ENCODE data around the gene FTH1. TPM values are rescaled to one million over a fixed set of nuclear protein-coding genes. Genes with fewer than 3 reads are reported as not detected.

The FTH1 gene
- total RNA-seq, 1 experiment from 2014 or later = 6,804 TPM

DNA sequence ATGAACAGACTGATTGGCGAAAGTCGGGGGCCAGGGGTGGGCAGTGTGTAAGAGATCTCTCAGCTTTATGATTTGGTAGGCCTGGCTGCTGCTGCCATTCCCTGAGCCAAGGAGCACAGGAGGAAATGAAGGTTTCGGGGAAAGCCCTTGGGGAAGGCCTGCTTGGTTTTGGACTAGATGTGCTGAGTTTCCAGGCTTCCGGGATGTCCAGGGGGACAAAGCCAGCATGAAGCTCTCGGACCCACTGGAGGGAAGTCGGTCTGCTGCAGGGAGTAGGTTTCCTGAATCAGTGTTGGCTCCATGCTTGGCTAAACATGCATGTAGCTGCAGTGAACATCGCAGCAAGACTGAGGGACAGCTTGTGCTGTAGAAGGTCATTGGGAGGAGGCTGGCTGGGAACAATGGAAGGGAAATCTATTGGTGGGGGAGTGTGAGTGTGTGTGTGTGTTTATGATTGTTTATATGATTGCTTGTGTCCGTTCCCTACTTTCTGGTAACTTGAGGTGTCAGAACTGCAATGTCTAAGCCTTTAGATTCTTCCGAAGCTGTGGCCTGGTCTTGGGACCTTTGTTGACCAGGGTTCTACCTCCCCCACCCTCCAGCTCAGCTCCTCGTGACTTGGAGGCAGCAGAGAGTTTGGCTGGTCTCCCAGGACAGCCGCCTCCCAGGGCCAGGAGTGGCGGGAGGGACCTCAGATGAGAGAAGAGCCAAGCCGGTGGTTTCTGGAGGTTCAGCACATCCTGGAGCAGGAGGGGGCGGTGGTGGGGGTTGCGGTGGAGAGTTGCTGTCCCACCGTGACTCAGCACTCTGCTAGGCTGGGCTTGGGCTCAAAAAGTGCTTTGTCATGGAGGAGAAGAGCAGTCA is 4.0 kb upstream of the FTH1 start:
- intact Hi-C loops (cut with micrococcal nuclease; ENCODE audit: unreplicated experiment) = loop anchor here (1.0 to 5.0 kb wide), 5 partner anchors 15 to 274 kb away; no protein-coding TSS in a partner anchor

GRCh38 chr11:61969838-61970662 is 2.6 kb upstream of the FTH1 start:
- ChIA-PET CTCF (interaction anchor here (1.0 kb wide), 1 partner anchor 55 kb away, joined by 9 read pairs; no protein-coding TSS in a partner anchor), POLR2A (ENCODE audit: unreplicated experiment) (interaction anchor here (0.5 to 2.5 kb wide), 6 partner anchors 16 to 784 kb away, joined by 3 to 42 read pairs (median 4); no protein-coding TSS in a partner anchor)
- TF ChIP-seq, protein P1, sequence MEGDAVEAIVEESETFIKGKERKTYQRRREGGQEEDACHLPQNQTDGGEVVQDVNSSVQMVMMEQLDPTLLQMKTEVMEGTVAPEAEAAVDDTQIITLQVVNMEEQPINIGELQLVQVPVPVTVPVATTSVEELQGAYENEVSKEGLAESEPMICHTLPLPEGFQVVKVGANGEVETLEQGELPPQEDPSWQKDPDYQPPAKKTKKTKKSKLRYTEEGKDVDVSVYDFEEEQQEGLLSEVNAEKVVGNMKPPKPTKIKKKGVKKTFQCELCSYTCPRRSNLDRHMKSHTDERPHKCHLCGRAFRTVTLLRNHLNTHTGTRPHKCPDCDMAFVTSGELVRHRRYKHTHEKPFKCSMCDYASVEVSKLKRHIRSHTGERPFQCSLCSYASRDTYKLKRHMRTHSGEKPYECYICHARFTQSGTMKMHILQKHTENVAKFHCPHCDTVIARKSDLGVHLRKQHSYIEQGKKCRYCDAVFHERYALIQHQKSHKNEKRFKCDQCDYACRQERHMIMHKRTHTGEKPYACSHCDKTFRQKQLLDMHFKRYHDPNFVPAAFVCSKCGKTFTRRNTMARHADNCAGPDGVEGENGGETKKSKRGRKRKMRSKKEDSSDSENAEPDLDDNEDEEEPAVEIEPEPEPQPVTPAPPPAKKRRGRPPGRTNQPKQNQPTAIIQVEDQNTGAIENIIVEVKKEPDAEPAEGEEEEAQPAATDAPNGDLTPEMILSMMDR (conservative IDR thresholded peaks at IDR 0.05) = no peak
- TF ChIP-seq EZH2 (IDR thresholded peaks at IDR 0.05; ENCODE audit: low read depth) = no peak
- Histone ChIP-seq H3K27ac (peak overlapping the region; percentile 99), H3K9me2 (ENCODE audit: insufficient read depth) (no peaks in the 10 kb centered on the region), H3K36me3 (ENCODE audit: low read depth) (peaks cover 19% of the 10 kb centered on the region), H2AFZ (no peak overlapping the region), H3K4me3 (peak overlapping the region; percentile 97), H3K4me1 (replicated peaks; ENCODE audit: insufficient read depth) (peaks cover 64% of the 10 kb centered on the region), H4K20me1 (ENCODE audit: insufficient read depth) (peaks cover 20% of the 10 kb centered on the region), H3K9me3 (ENCODE audit: insufficient read depth, low read depth) (no peaks in the 10 kb centered on the region), H3F3A (ENCODE audit: insufficient read depth, low read depth) (peaks cover 83% of the 10 kb centered on the region), H3K4me2 (peak overlapping the region; percentile 99), H3K27me3 (ENCODE audit: insufficient read depth, low read depth) (no peaks in the 10 kb centered on the region), H3K79me2 (ENCODE audit: low read depth) (peaks cover 56% of the 10 kb centered on the region)
- peak in 1 of 2 experiments; percentile 89 for DNase-seq
- BruUV-seq (replicated peaks) = no TSS peak
- intact Hi-C loops (cut with micrococcal nuclease; ENCODE audit: unreplicated experiment) = loop anchor here (5.0 kb wide), 2 partner anchors 273 to 887 kb away; no protein-coding TSS in a partner anchor

More for the DNA sequence above, 4.0 kb upstream of the FTH1 start:
- BruUV-seq (replicated peaks) = no TSS peak
- no peak overlapping the region for H2AFZ ChIP-seq
- no peaks in the 10 kb centered on the region for H3K9me2 ChIP-seq (ENCODE audit: insufficient read depth)
- ChIA-PET CTCF (interaction anchor here (0.6 to 1.0 kb wide), 3 partner anchors 41 to 54 kb away, joined by 3 to 9 read pairs (median 4); no protein-coding TSS in a partner anchor), POLR2A (ENCODE audit: unreplicated experiment) (interaction anchor here (0.5 to 0.9 kb wide), 10 partner anchors 41 to 1499 kb away, joined by 3 to 13 read pairs (median 4); partner anchors contain the start of genes C11orf98 and CSKMT)
- peaks cover 78% of the 10 kb centered on the region for H3K4me1 ChIP-seq (replicated peaks; ENCODE audit: insufficient read depth)
- TF ChIP-seq, protein P1 (conservative IDR thresholded peaks at IDR 0.05) = no peak
- TF ChIP-seq EZH2 (IDR thresholded peaks at IDR 0.05; ENCODE audit: low read depth) = no peak
- H3K27me3 ChIP-seq (ENCODE audit: insufficient read depth, low read depth) = no peaks in the 10 kb centered on the region
- peaks cover 68% of the 10 kb centered on the region for H3F3A ChIP-seq (ENCODE audit: insufficient read depth, low read depth)
- peaks cover 41% of the 10 kb centered on the region for H3K79me2 ChIP-seq (ENCODE audit: low read depth)
- peak overlapping the region; percentile 99 for H3K27ac ChIP-seq
- H3K4me3 ChIP-seq = peak overlapping the region; percentile 97; the same call in 1 of the 2 replicates
- H4K20me1 ChIP-seq (ENCODE audit: insufficient read depth) = peaks cover 5% of the 10 kb centered on the region
- DNase-seq = peak; percentile 92 to 99
- H3K36me3 ChIP-seq (ENCODE audit: low read depth) = peaks cover 5% of the 10 kb centered on the region
- no peaks in the 10 kb centered on the region for H3K9me3 ChIP-seq (ENCODE audit: insufficient read depth, low read depth)
- H3K4me2 ChIP-seq = peak overlapping the region; percentile 99

DNA sequence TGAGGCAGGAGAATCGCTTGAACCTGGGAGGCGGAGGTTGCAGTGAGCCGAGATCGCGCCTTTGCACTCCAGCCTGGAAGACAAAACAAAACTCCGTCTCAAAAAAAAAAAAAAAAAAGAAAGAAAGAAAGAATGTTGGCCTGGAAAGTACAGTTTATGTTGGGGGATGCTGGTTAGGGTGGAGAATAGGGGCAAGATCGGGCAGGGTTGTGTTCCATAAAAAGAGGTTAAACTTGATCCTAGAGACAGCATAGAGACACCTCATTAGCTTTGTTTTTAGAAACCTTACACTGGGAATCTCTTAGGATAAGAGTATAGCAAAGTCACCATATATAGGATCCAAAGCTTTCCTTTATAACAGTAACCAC is 1.9 kb upstream of the FTH1 start:
- Histone ChIP-seq H3K36me3 (ENCODE audit: low read depth) (peaks cover 26% of the 10 kb centered on the region), H3K9me2 (ENCODE audit: insufficient read depth) (no peaks in the 10 kb centered on the region), H3K4me2 (peak overlapping the region; percentile 99), H3K27ac (peak overlapping the region; percentile 99), H3K27me3 (ENCODE audit: insufficient read depth, low read depth) (no peaks in the 10 kb centered on the region), H3K79me2 (ENCODE audit: low read depth) (peaks cover 62% of the 10 kb centered on the region), H3K4me3 (peak overlapping the region; percentile 97), H3F3A (ENCODE audit: insufficient read depth, low read depth) (peaks cover 89% of the 10 kb centered on the region), H3K4me1 (replicated peaks; ENCODE audit: insufficient read depth) (peaks cover 63% of the 10 kb centered on the region), H2AFZ (no peak overlapping the region), H3K9me3 (ENCODE audit: insufficient read depth, low read depth) (no peaks in the 10 kb centered on the region), H4K20me1 (ENCODE audit: insufficient read depth) (peaks cover 26% of the 10 kb centered on the region)
- intact Hi-C loops (cut with micrococcal nuclease; ENCODE audit: unreplicated experiment) = loop anchor here (5.0 kb wide), 1 partner anchor 888 kb away; no protein-coding TSS in a partner anchor
- BruUV-seq (replicated peaks) = no TSS peak
- CTCF ChIA-PET = interaction anchor here (0.7 kb wide), 1 partner anchor 106 kb away, joined by 3 read pairs; no protein-coding TSS in a partner anchor
- POLR2A ChIA-PET (ENCODE audit: unreplicated experiment) = interaction anchor here (0.5 to 2.5 kb wide), 7 partner anchors 41 to 784 kb away, joined by 3 to 42 read pairs (median 3); no protein-coding TSS in a partner anchor
- DNase-seq = no peak
- TF ChIP-seq, protein P1 (conservative IDR thresholded peaks at IDR 0.05) = no peak
- TF ChIP-seq EZH2 (IDR thresholded peaks at IDR 0.05; ENCODE audit: low read depth) = no peak

Data from PC-9 (cell line).